ENCODE results near the gene C3orf22. TPM values are rescaled to one million over a fixed set of nuclear protein-coding genes. Genes with fewer than 3 reads are reported as not detected.

C3orf22 gene
- total RNA-seq, 2 donors from 2014 or later: not detected

DNA sequence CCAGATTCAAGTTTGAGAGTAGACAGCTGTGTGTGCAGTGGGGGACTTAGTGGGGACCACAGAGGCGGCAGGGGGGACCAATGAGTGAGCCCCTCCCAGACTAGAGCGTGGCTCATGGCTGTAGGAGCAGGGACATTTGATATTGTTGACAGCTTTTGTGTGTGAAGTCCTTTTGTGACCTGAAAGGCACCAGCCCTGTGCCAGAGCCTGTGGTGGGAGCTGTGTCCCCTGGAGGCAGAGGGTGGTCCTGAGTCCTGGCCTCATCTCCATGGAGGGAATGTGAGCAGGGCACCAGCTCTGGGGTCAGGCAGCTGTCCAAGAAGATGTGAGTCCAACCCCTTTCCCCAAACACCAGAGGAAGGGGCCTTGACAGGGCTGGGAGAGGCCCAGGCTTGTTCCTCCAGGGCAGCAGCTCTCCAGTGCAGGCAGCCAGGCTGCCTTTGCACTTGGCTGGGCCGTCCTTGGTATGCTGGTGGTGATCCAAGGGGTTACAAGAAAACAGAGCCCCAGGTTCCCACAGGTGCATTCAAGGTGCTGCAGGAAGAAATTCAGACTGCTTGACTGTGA lies 10.1 kb upstream of the C3orf22 start:
- Histone ChIP-seq H3K36me3 (ENCODE audit: control insufficient read depth, insufficient read depth, low read length) (no peaks in the 10 kb centered on the region), H3K27ac (ENCODE audit: low read depth, low read length) (no peak overlapping the region), H3K9ac (ENCODE audit: extremely low read depth, low read length, poor library complexity, severe bottlenecking) (no peak overlapping the region), H3K4me3 (ENCODE audit: low read length) (no peak overlapping the region), H3K4me1 (ENCODE audit: control insufficient read depth, insufficient read depth, low read length) (peaks cover 5% of the 10 kb centered on the region), H3K27me3 (ENCODE audit: control insufficient read depth, insufficient read depth, low read length, poor library complexity, severe bottlenecking) (no peaks in the 10 kb centered on the region), H3K9me3 (ENCODE audit: control insufficient read depth, low read length) (no peaks in the 10 kb centered on the region)
- TF ChIP-seq, protein P1, sequence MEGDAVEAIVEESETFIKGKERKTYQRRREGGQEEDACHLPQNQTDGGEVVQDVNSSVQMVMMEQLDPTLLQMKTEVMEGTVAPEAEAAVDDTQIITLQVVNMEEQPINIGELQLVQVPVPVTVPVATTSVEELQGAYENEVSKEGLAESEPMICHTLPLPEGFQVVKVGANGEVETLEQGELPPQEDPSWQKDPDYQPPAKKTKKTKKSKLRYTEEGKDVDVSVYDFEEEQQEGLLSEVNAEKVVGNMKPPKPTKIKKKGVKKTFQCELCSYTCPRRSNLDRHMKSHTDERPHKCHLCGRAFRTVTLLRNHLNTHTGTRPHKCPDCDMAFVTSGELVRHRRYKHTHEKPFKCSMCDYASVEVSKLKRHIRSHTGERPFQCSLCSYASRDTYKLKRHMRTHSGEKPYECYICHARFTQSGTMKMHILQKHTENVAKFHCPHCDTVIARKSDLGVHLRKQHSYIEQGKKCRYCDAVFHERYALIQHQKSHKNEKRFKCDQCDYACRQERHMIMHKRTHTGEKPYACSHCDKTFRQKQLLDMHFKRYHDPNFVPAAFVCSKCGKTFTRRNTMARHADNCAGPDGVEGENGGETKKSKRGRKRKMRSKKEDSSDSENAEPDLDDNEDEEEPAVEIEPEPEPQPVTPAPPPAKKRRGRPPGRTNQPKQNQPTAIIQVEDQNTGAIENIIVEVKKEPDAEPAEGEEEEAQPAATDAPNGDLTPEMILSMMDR (conservative IDR thresholded peaks at IDR 0.05): no peak
- Mint-ChIP-seq H3K27me3 (ENCODE audit: insufficient read depth) (no peaks in the 10 kb centered on the region), H3K36me3 (ENCODE audit: low read depth) (no peaks in the 10 kb centered on the region), H3K27ac (no peak overlapping the region), H3K4me3 (no peak overlapping the region), H3K9me3 (no peaks in the 10 kb centered on the region), H3K4me1 (peaks cover 9% of the 10 kb centered on the region)
- 70 to 80% methylated on average over 1 to 3 of the region's 3 CpGs for WGBS, 2 experiments (ENCODE audit: insufficient coverage in 1 of 2, insufficient read length in 1 of 2)
- DNase-seq: peak; percentile 32

DNA sequence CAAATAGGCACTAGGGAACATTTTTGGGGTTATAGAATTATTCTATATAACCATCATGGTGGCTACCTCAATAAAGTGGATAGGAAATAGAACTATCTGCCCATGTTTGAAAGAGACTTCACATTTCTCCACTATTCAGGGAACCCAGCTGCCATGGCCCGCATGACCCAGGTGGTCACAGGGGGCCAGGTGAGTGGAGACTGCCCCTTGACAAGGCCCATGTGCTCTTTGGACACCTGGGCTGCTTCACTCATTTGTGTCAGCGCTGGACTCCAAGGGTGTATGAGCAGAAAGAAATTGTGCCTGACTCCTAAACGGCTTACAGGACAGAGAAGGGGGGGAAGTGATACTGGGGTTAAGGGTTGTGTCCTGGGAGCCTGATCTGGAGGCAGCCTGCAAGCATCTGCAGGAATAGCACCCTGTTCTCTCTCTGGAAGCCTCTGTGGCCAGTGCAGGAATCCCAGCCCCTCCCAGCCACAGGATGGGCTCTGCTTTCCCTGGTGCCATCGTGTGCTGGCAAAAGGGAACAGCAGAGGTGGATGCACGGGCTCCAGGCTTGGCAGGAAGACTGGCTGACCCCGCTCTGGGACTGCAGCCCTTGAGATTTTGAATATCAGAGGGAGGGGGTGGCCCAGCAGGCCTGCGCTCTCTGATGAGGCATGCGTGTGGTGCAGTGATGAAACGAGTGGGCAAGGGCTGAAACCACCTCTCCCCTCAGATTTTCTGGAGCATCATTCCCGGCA lies 9.1 kb upstream of the C3orf22 start:
- Mint-ChIP-seq H3K36me3 (ENCODE audit: low read depth) (no peaks in the 10 kb centered on the region), H3K27me3 (ENCODE audit: insufficient read depth) (no peaks in the 10 kb centered on the region), H3K4me3 (no peak overlapping the region), H3K27ac (no peak overlapping the region), H3K4me1 (peaks cover 8% of the 10 kb centered on the region), H3K9me3 (peaks cover under 1% of the 10 kb centered on the region)
- no peak overlapping the region for H3K4me3 ChIP-seq (ENCODE audit: low read length)
- no peaks in the 10 kb centered on the region for H3K36me3 ChIP-seq (ENCODE audit: control insufficient read depth, insufficient read depth, low read length)
- no peak overlapping the region for H3K9ac ChIP-seq (ENCODE audit: extremely low read depth, low read length, poor library complexity, severe bottlenecking)
- no peak overlapping the region for H3K27ac ChIP-seq (ENCODE audit: low read depth, low read length)
- DNase-seq: peak; percentile 58
- H3K4me1 ChIP-seq (ENCODE audit: control insufficient read depth, insufficient read depth, low read length): peaks cover 5% of the 10 kb centered on the region
- TF ChIP-seq, protein P1 (conservative IDR thresholded peaks at IDR 0.05): peak; percentile 33
- no peaks in the 10 kb centered on the region for H3K27me3 ChIP-seq (ENCODE audit: control insufficient read depth, insufficient read depth, low read length, poor library complexity, severe bottlenecking)
- H3K9me3 ChIP-seq (ENCODE audit: control insufficient read depth, low read length): no peaks in the 10 kb centered on the region
- WGBS, 2 experiments (ENCODE audit: insufficient coverage in 1 of 2, insufficient read length in 1 of 2): 76 to 100% methylated on average over 2 to 10 of the region's 10 CpGs

DNA sequence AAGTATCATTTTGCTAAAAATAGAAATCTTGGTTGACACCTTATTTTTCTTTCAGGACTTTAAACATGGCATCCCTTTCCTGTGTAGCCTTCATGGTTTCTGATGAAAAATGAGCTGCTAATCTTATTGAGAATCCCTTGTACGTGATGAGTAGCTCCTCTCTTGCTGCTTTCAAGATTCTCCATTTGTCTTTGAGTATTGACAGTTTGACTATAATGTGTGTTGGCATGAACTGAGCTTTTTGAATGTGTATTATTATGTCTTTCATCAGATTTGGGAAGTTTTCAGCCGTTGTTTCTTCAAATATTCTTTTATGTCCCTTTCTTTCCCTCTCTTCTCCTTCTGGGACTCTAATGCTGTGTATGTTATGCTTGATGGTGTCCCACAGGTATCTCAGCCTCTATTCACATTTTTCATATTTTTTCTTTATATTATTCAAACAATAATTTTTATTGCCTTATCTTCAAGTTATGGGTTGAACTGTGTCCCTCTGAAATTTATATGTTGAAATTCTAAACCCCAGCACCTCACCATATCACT lies 4.1 kb upstream of the C3orf22 start:
- Mint-ChIP-seq H3K4me1 (peaks cover 8% of the 10 kb centered on the region), H3K27ac (no peak overlapping the region), H3K9me3 (peaks cover 5% of the 10 kb centered on the region), H3K36me3 (ENCODE audit: low read depth) (no peaks in the 10 kb centered on the region), H3K4me3 (no peak overlapping the region), H3K27me3 (ENCODE audit: insufficient read depth) (peaks cover 1% of the 10 kb centered on the region)
- H3K9ac ChIP-seq (ENCODE audit: extremely low read depth, low read length, poor library complexity, severe bottlenecking): no peak overlapping the region
- no peak for DNase-seq
- H3K27ac ChIP-seq (ENCODE audit: low read depth, low read length): no peak overlapping the region
- TF ChIP-seq, protein P1 (conservative IDR thresholded peaks at IDR 0.05): no peak
- H3K9me3 ChIP-seq (ENCODE audit: control insufficient read depth, low read length): no peaks in the 10 kb centered on the region
- H3K27me3 ChIP-seq (ENCODE audit: control insufficient read depth, insufficient read depth, low read length, poor library complexity, severe bottlenecking): no peaks in the 10 kb centered on the region
- H3K4me1 ChIP-seq (ENCODE audit: control insufficient read depth, insufficient read depth, low read length): peaks cover 5% of the 10 kb centered on the region
- no peak overlapping the region for H3K4me3 ChIP-seq (ENCODE audit: low read length)
- 57 to 91% methylated on average over 1 to 2 of the region's 2 CpGs for WGBS, 2 experiments (ENCODE audit: insufficient coverage in 1 of 2, insufficient read length in 1 of 2)
- no peaks in the 10 kb centered on the region for H3K36me3 ChIP-seq (ENCODE audit: control insufficient read depth, insufficient read depth, low read length)

Measured in endodermal cell (in vitro differentiated cells).